Heart left ventricle (tissue), 13 donors: Measurements from ENCODE around the gene MEG3.

ENCODE experiments used
- POLR2A ChIP-seq, 2 donors: fragments of 450-650 bp; IDR thresholded peaks; one replicate each; pipeline ENCODE4 v1.6.1; 2017; ENCODE audit warnings: antibody characterized with exemption in 2 of 2, mild to moderate bottlenecking in 2 of 2, moderate library complexity in 2 of 2
- TF ChIP-seq, protein P1 (sequence below), 12 donors: fragments of 200-600 bp; sonication (generic) in 4 of 12; IDR thresholded peaks; one replicate each; pipeline versions ENCODE4 v1.5.0 to v1.8.0; 2018 to 2022; ENCODE audit warnings: antibody characterized with exemption in 12 of 12, mild to moderate bottlenecking in 5 of 12
- donor health status: ischemic (EF 13 %, LVEDD 7.1; RV severe dilation, severe dysfunction).
- donor health status: DM: no; HTN: yes; CAD: no.
- donor health status: DM: no; HTN: no; CAD: no.
- donor health status: ischemic (EF 25% LVEDD 6.9; RV normal size, moderate dysfunction).
- donor health status: ischemic (EF 25% LVEDD 5.7; RV mildly dilated, moderate dysfunction).
- donor health status: ischemic (EF 35%, LVEDD 5.7; RV mildly dilated, moderate dysfunction).
- donor health status: nonischemic (EF 11% LVEDD 7.7; RV severe dilation, severe dysfunction).
- donor health status: DM: yes; HTN: yes; CAD: no.
- donor health status: PGD.
- donor health status: ischemic (EF 29% LVEDD 5.4; RV normal size, mild dysfunction).
- donor health status: nonischemic (EF 23%, LVEDD 6.1; RV moderate dilation, normal function).

- no peak for TF ChIP-seq POLR2A (IDR thresholded peaks at IDR 0.05)
- TF ChIP-seq, protein P1, sequence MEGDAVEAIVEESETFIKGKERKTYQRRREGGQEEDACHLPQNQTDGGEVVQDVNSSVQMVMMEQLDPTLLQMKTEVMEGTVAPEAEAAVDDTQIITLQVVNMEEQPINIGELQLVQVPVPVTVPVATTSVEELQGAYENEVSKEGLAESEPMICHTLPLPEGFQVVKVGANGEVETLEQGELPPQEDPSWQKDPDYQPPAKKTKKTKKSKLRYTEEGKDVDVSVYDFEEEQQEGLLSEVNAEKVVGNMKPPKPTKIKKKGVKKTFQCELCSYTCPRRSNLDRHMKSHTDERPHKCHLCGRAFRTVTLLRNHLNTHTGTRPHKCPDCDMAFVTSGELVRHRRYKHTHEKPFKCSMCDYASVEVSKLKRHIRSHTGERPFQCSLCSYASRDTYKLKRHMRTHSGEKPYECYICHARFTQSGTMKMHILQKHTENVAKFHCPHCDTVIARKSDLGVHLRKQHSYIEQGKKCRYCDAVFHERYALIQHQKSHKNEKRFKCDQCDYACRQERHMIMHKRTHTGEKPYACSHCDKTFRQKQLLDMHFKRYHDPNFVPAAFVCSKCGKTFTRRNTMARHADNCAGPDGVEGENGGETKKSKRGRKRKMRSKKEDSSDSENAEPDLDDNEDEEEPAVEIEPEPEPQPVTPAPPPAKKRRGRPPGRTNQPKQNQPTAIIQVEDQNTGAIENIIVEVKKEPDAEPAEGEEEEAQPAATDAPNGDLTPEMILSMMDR (IDR thresholded peaks at IDR 0.05) = no peak
Observed at GRCh38 chr14:100888789-100889315, 62.9 kb downstream of the MEG3 start.
